ENCODE measurements around the gene PRDM16. TPM values are rescaled to one million over a fixed set of nuclear protein-coding genes. Genes with fewer than 3 reads are reported as not detected.

The PRDM16 gene
- total and polyA plus RNA-seq, 2 of the 13 experiments (the other 11 are each of a cell fraction or from before 2014, with no cell fraction given) = 0.15 to 0.81 TPM

DNA sequence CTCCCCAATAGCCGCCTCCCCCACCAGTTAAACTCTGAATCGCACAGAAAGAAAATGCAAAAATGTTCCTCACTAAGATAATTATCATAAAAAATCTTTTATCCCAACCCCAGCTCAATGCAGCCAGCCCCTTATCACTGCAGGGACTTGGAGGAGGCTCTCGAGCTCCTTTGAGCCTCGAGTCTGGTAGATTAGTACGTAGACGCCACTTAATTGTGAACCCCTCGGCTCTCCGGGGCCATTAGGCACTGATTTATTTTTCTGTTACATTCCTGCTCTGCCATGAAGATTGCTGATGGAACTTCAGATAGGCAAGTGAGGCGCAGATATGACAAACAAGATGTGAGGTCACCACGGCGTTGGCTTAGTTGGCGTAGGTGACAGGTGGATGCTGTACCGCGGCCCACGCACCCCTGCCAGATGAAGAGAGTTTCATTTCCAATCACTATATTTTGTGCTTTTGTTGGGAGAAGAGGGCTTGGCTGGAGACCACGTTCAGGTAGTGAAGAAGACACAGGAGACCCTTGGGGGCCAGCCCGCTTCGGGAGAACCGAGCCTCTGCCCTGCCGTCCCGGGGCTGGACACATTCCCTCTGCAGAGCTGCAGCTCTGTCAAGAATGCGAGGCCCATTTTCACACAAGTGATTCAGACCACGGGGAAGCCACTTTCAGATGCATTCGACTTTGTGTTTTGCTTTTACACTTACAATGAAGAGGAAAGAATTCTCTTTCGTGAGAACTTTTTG, 329.6 kb downstream of the PRDM16 start:
- no peaks in the 10 kb centered on the region for H3K9me3 ChIP-seq (ENCODE audit: low read length)
- no peak for ATAC-seq
- DNase-seq (ENCODE audit: low spot score) = no peak
- H3K36me3 ChIP-seq (replicated peaks in 1 of 2; ENCODE audit: control insufficient read depth in 1 of 2, insufficient read depth in 2 of 2, low read length in 2 of 2) = no peaks in the 10 kb centered on the region
- H3K79me2 ChIP-seq (ENCODE audit: insufficient read depth, low read length) = no peaks in the 10 kb centered on the region
- in situ Hi-C loops (cut with HindIII; ENCODE audit: extremely low pct_ligation_motif_present, low pct_unique_long_range_greater_than_20kb) = no loop called here
- 70% methylated on average over 25 of the region's 25 CpGs for WGBS (ENCODE audit: low lambda C conversion rate)
- intact Hi-C loops (cut with micrococcal nuclease; ENCODE audit: unreplicated experiment) = no loop called here
- H3K4me1 ChIP-seq (ENCODE audit: insufficient read depth, low read length) = peaks cover 4% of the 10 kb centered on the region; the same call in 1 of the 2 replicates
- no peak for TF ChIP-seq NFATC3 (CRISPR knock-in tag; IDR thresholded peaks at IDR 0.05)
- TF ChIP-seq HOXA3 (CRISPR knock-in tag; IDR thresholded peaks at IDR 0.05) = no peak
- no peak for TF ChIP-seq SIN3A (IDR thresholded peaks at IDR 0.05; ENCODE audit: borderline replicate concordance, low read depth, low read length)
- TF ChIP-seq, protein P1, sequence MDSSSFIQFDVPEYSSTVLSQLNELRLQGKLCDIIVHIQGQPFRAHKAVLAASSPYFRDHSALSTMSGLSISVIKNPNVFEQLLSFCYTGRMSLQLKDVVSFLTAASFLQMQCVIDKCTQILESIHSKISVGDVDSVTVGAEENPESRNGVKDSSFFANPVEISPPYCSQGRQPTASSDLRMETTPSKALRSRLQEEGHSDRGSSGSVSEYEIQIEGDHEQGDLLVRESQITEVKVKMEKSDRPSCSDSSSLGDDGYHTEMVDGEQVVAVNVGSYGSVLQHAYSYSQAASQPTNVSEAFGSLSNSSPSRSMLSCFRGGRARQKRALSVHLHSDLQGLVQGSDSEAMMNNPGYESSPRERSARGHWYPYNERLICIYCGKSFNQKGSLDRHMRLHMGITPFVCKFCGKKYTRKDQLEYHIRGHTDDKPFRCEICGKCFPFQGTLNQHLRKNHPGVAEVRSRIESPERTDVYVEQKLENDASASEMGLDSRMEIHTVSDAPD (CRISPR knock-in tag; IDR thresholded peaks at IDR 0.05) = no peak
- TF ChIP-seq TBL1XR1 (IDR thresholded peaks at IDR 0.05; ENCODE audit: borderline replicate concordance, low read length, partially characterized antibody) = no peak
- POLR2A ChIA-PET = no interaction called here
- no peak overlapping the region for H3K9ac ChIP-seq (ENCODE audit: insufficient read depth, low read depth, low read length)
- no peak overlapping the region for H3K4me2 ChIP-seq (ENCODE audit: low read depth, low read length)
- CTCF ChIA-PET (ENCODE audit: low intra/inter-chr PET ratio, low total read pairs) = no interaction called here
- peaks cover 3 to 16% of the 10 kb centered on the region in 2 experiments for H3K27me3 ChIP-seq (ENCODE audit: control insufficient read depth in 1 of 2, insufficient read depth in 2 of 2, low read length in 2 of 2)
- BruUV-seq (replicated peaks) = no TSS peak
- FAIRE-seq = no peak
- H3K27ac ChIP-seq (ENCODE audit: extremely low read length, insufficient read depth, low read length) = no peak overlapping the region
- H4K20me1 ChIP-seq (ENCODE audit: insufficient read depth, low read length) = no peaks in the 10 kb centered on the region
- no peak overlapping the region for H2AFZ ChIP-seq (ENCODE audit: low read length)
- H3K4me3 ChIP-seq (replicated peaks in 1 of 3; ENCODE audit: insufficient read depth in 1 of 3, low read depth in 2 of 3, low read length in 3 of 3) = no peak overlapping the region

GRCh38 chr1:3399732-3400131, 330.7 kb downstream of the PRDM16 start:
- no peak for DNase-seq (ENCODE audit: low spot score)
- Histone ChIP-seq H3K4me3 (replicated peaks in 1 of 3; ENCODE audit: insufficient read depth in 1 of 3, low read depth in 2 of 3, low read length in 3 of 3) (no peak overlapping the region), H3K27ac (ENCODE audit: extremely low read length, insufficient read depth, low read length) (no peak overlapping the region), H3K79me2 (ENCODE audit: insufficient read depth, low read length) (no peaks in the 10 kb centered on the region), H3K9ac (ENCODE audit: insufficient read depth, low read depth, low read length) (no peak overlapping the region), H3K4me1 (ENCODE audit: insufficient read depth, low read length) (no peaks in the 10 kb centered on the region), H3K4me2 (ENCODE audit: low read depth, low read length) (no peak overlapping the region), H2AFZ (ENCODE audit: low read length) (no peak overlapping the region), H4K20me1 (ENCODE audit: insufficient read depth, low read length) (no peaks in the 10 kb centered on the region), H3K27me3 (ENCODE audit: control insufficient read depth in 1 of 2, insufficient read depth in 2 of 2, low read length in 2 of 2) (peaks cover 4 to 16% of the 10 kb centered on the region in 2 experiments), H3K9me3 (ENCODE audit: low read length) (no peaks in the 10 kb centered on the region), H3K36me3 (replicated peaks in 1 of 2; ENCODE audit: control insufficient read depth in 1 of 2, insufficient read depth in 2 of 2, low read length in 2 of 2) (no peaks in the 10 kb centered on the region)
- in situ Hi-C loops (cut with HindIII; ENCODE audit: extremely low pct_ligation_motif_present, low pct_unique_long_range_greater_than_20kb) = no loop called here
- no peak for ATAC-seq
- WGBS (ENCODE audit: low lambda C conversion rate) = 7% methylated on average over 3 of the region's 5 CpGs
- TF ChIP-seq, protein P2, sequence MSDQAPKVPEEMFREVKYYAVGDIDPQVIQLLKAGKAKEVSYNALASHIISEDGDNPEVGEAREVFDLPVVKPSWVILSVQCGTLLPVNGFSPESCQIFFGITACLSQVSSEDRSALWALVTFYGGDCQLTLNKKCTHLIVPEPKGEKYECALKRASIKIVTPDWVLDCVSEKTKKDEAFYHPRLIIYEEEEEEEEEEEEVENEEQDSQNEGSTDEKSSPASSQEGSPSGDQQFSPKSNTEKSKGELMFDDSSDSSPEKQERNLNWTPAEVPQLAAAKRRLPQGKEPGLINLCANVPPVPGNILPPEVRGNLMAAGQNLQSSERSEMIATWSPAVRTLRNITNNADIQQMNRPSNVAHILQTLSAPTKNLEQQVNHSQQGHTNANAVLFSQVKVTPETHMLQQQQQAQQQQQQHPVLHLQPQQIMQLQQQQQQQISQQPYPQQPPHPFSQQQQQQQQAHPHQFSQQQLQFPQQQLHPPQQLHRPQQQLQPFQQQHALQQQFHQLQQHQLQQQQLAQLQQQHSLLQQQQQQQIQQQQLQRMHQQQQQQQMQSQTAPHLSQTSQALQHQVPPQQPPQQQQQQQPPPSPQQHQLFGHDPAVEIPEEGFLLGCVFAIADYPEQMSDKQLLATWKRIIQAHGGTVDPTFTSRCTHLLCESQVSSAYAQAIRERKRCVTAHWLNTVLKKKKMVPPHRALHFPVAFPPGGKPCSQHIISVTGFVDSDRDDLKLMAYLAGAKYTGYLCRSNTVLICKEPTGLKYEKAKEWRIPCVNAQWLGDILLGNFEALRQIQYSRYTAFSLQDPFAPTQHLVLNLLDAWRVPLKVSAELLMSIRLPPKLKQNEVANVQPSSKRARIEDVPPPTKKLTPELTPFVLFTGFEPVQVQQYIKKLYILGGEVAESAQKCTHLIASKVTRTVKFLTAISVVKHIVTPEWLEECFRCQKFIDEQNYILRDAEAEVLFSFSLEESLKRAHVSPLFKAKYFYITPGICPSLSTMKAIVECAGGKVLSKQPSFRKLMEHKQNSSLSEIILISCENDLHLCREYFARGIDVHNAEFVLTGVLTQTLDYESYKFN (CRISPR knock-in tag; conservative IDR thresholded peaks at IDR 0.05) = no peak
- TF ChIP-seq ZFP62 (CRISPR knock-in tag; IDR thresholded peaks at IDR 0.05) (no peak), ATF3 (CRISPR knock-in tag; IDR thresholded peaks at IDR 0.05) (no peak), HNF4A (CRISPR knock-in tag; IDR thresholded peaks at IDR 0.05) (no peak), ZNF772 (CRISPR knock-in tag; IDR thresholded peaks at IDR 0.05) (no peak), ZNF7 (CRISPR knock-in tag; IDR thresholded peaks at IDR 0.05) (no peak), ZNF891 (CRISPR knock-in tag; IDR thresholded peaks at IDR 0.05) (no peak)
- ChIA-PET CTCF (ENCODE audit: low intra/inter-chr PET ratio, low total read pairs) (no interaction called here), POLR2A (no interaction called here)
- no peak for FAIRE-seq
- intact Hi-C loops (cut with micrococcal nuclease; ENCODE audit: unreplicated experiment) = no loop called here
- BruUV-seq (replicated peaks) = no TSS peak
